HepG2 (cell line): Measurements from ENCODE around the gene SMCHD1. TPM values are rescaled to one million over a fixed set of nuclear protein-coding genes. Genes with fewer than 3 reads are reported as not detected.

Source experiments
- ATAC-seq: fragments of 200-7000 bp; cut with Tn5 transposase; 3 replicates; pipeline ENCODE4 v1.9.1; 2020; ENCODE audit warnings: mild to moderate bottlenecking, moderate library complexity
- BruUV-seq: library from RNA; stranded (reverse); fragments of 400-500 nt; replicated peaks from 2 replicates; lab custom pipeline; 2021; lab: Mats Ljungman, UMichigan
- CTCF ChIA-PET: fragments of 300-600 bp; formaldehyde crosslinking; extraction: SDS; loops from one replicate; lab custom pipeline; 2021; ENCODE audit warnings: low total read pairs, inconsistent platforms, low intra/inter-chr PET ratio; lab: Yijun Ruan, JAX
- POLR2A ChIA-PET: fragments of 350-600 bp; sonication (Branson Sonifier 250); formaldehyde crosslinking; loops from one replicate; lab custom pipeline; 2020; ENCODE audit warnings: antibody characterized with exemption, inconsistent platforms; lab: Yijun Ruan, JAX
- DNase-seq: peaks from one replicate; pipeline ENCODE4 v3.0.0-alpha.2; 2015; ENCODE audit warnings: low spot score
- FAIRE-seq: peaks from 3 replicates; lab custom pipeline; 2011; peaks lifted over from hg19 to GRCh38; lab: Jason Lieb, UNC
- H2AFZ ChIP-seq: one replicate; pipeline ENCODE4 v1.6.1; 2011; ENCODE audit warnings: low read length, inconsistent platforms
- H3K27ac ChIP-seq: fragments of 300-600 bp; 3 replicates; pipeline ENCODE4 v1.8.0; 2011; ENCODE audit warnings: mixed run types, mild to moderate bottlenecking, mixed read lengths, low read length, inconsistent platforms; ENCODE audit not compliant: insufficient read depth; ENCODE audit errors: extremely low read length
- H3K27me3 ChIP-seq, 2 experiments: fragments of 200-600 bp in 1 of 2; 2 replicates in 1 of 2; 3 replicates in 1 of 2; pipeline versions ENCODE4 v1.6.0 to v1.8.0; 2011; ENCODE audit warnings: low read length in 2 of 2, mild to moderate bottlenecking in 2 of 2, moderate library complexity in 2 of 2, inconsistent platforms in 1 of 2; ENCODE audit not compliant: insufficient read depth in 2 of 2, control insufficient read depth in 1 of 2
- H3K36me3 ChIP-seq, 2 experiments: fragments of 200-600 bp in 1 of 2; replicated peaks in 1 of 2; 2 replicates in 1 of 2; 3 replicates in 1 of 2; pipeline versions ENCODE4 v1.5.1 to v1.8.0; 2011; ENCODE audit warnings: low read length in 2 of 2, inconsistent platforms in 1 of 2; ENCODE audit not compliant: insufficient read depth in 2 of 2, control insufficient read depth in 1 of 2
- H3K4me1 ChIP-seq: 2 replicates; pipeline ENCODE4 v1.5.1; 2012; ENCODE audit warnings: low read length, inconsistent platforms; ENCODE audit not compliant: insufficient read depth
- H3K4me2 ChIP-seq: 2 replicates; pipeline ENCODE4 v1.6.0; 2011; ENCODE audit warnings: low read depth, low read length, inconsistent platforms
- H3K4me3 ChIP-seq, 3 experiments: fragments of 200-600 bp in 1 of 3; sonication (generic), shearing (Covaris generic) in 1 of 3; replicated peaks in 1 of 3; 2 replicates each; pipeline ENCODE4 v1.5.1; 2011 to 2016; ENCODE audit warnings: low read length in 3 of 3, inconsistent platforms in 2 of 3, low read depth in 2 of 3, mild to moderate bottlenecking in 2 of 3, control low read depth in 1 of 3, mixed read lengths in 1 of 3; ENCODE audit not compliant: insufficient read depth in 1 of 3
- H3K79me2 ChIP-seq: one replicate; pipeline ENCODE4 v1.6.1; 2011; ENCODE audit warnings: low read length, inconsistent platforms; ENCODE audit not compliant: insufficient read depth
- H3K9ac ChIP-seq: 2 replicates; pipeline ENCODE4 v1.6.0; 2011; ENCODE audit warnings: mild to moderate bottlenecking, low read depth, low read length, inconsistent platforms; ENCODE audit not compliant: insufficient read depth
- H3K9me3 ChIP-seq: 2 replicates; pipeline ENCODE4 v1.5.1; 2012; ENCODE audit warnings: mild to moderate bottlenecking, low read length
- H4K20me1 ChIP-seq: 2 replicates; pipeline ENCODE4 v1.6.0; 2011; ENCODE audit warnings: inconsistent platforms, mild to moderate bottlenecking, low read length, moderate library complexity; ENCODE audit not compliant: insufficient read depth
- ELF3 ChIP-seq: IDR thresholded peaks from 2 replicates; pipeline ENCODE4 v1.6.1; 2016; ENCODE audit warnings: missing genetic modification reagents, missing compliant biosample characterization
- HNF4G ChIP-seq, 2 experiments: sonication (generic) in 1 of 2; formaldehyde crosslinking in 1 of 2; IDR thresholded peaks; 2 replicates each; pipeline versions ENCODE4 v1.4.0 to v1.6.1; 2011 to 2020; ENCODE audit warnings: borderline replicate concordance in 2 of 2, low read depth in 2 of 2, mild to moderate bottlenecking in 2 of 2, low read length in 1 of 2, missing genetic modification reagents in 1 of 2, moderate library complexity in 1 of 2
- NR2F1 ChIP-seq, 2 experiments: fragments of 450-650 bp in 1 of 2; formaldehyde crosslinking in 1 of 2; IDR thresholded peaks; 2 replicates each; pipeline versions ENCODE4 v1.5.0 to v1.6.1; 2016 to 2020; ENCODE audit warnings: mild to moderate bottlenecking in 1 of 2, missing compliant biosample characterization in 1 of 2, missing genetic modification reagents in 1 of 2, moderate library complexity in 1 of 2
- PCBP1 ChIP-seq: fragments of 200-400 bp; formaldehyde crosslinking; IDR thresholded peaks from 2 replicates; pipeline ENCODE4 v1.6.1; 2017; ENCODE audit warnings: mild to moderate bottlenecking, low read depth, low read length, borderline replicate concordance
- POLR2AphosphoS2 ChIP-seq: IDR thresholded peaks from 2 replicates; pipeline ENCODE4 v1.6.1; 2011; ENCODE audit warnings: low read depth, low read length, improper control_type of control experiment
- SAP130 ChIP-seq: IDR thresholded peaks from 2 replicates; pipeline ENCODE4 v1.6.1; 2016; ENCODE audit warnings: low read depth
- ZFYVE20 ChIP-seq: sonication (generic); formaldehyde crosslinking; IDR thresholded peaks from 2 replicates; pipeline ENCODE4 v1.8.0; 2023; ENCODE audit warnings: low read depth, mild to moderate bottlenecking, moderate library complexity, missing genetic modification reagents, borderline replicate concordance
- ZNF138 ChIP-seq: sonication (generic); formaldehyde crosslinking; IDR thresholded peaks from 2 replicates; pipeline ENCODE4 v1.5.0; 2020; ENCODE audit warnings: mild to moderate bottlenecking, low read depth, missing genetic modification reagents
- ZNF605 ChIP-seq: sonication (generic); formaldehyde crosslinking; IDR thresholded peaks from 2 replicates; pipeline ENCODE4 v1.8.0; 2022; ENCODE audit warnings: mild to moderate bottlenecking, missing genetic modification reagents
- ZNF614 ChIP-seq: IDR thresholded peaks from 2 replicates; pipeline ENCODE4 v1.6.1; 2018; ENCODE audit warnings: missing biosample characterization, missing genetic modification reagents, inconsistent platforms, borderline replicate concordance
- ZNF747 ChIP-seq: sonication (generic); formaldehyde crosslinking; IDR thresholded peaks from 2 replicates; pipeline ENCODE4 v1.8.1; 2023; ENCODE audit warnings: missing genetic modification reagents, mild to moderate bottlenecking, borderline replicate concordance
- ZNF772 ChIP-seq: sonication (generic); formaldehyde crosslinking; IDR thresholded peaks from 2 replicates; pipeline ENCODE4 v1.5.0; 2020; ENCODE audit warnings: mild to moderate bottlenecking, missing genetic modification reagents
- WGBS: methylation state at CpG from one replicate; pipeline ENCODE4 v1.1.6; 2017; ENCODE audit warnings: low lambda C conversion rate; 5-methylcytosine and 5-hydroxymethylcytosine counted together
- in situ Hi-C: cut with HindIII; loops from 2 replicates; pipeline ENCODE4 v1.10.0; 2017; ENCODE audit warnings: low pct_unique_long_range_greater_than_20kb; ENCODE audit not compliant: extremely low pct_ligation_motif_present
- intact Hi-C: fragments of 100-400 bp; cut with micrococcal nuclease; formaldehyde crosslinking; loops from one replicate; pipeline ENCODE4 v1.10.0; 2022; ENCODE audit not compliant: unreplicated experiment
- polyA plus RNA-seq, 8 experiments: library from polyadenylated mRNA; depleted of rRNA in 3 of 8; stranded (reverse) in 7 of 8; unstranded in 1 of 8; fragments of >200 nt; fragmentation: Illumina TruSeq in 4 of 8; extraction: Trizol in 4 of 8; gene quantifications; 2 replicates each; pipeline versions ENCODE4 v1.2.1 to v1.2.3, GENCODE V29; 2011 to 2016; ENCODE audit warnings: low read depth in 4 of 8, missing spikeins in 1 of 8, mixed read lengths in 1 of 8; ENCODE audit not compliant: insufficient read depth in 1 of 8
- total RNA-seq, 5 experiments: library from RNA; depleted of rRNA; stranded (reverse); fragments of >200 nt; fragmentation: Illumina TruSeq; extraction: Trizol; gene quantifications; 2 replicates each; pipeline ENCODE4 v1.2.3, GENCODE V29; 2016; ENCODE audit warnings: low read depth in 1 of 5
- TF ChIP-seq, protein P1 (sequence below), 2 experiments: sonication (generic) in 1 of 2; formaldehyde crosslinking in 1 of 2; IDR thresholded peaks; 2 replicates each; pipeline versions ENCODE4 v1.4.0 to v1.6.1; 2018 to 2020; ENCODE audit warnings: missing genetic modification reagents in 2 of 2, borderline replicate concordance in 1 of 2, low read depth in 1 of 2, mild to moderate bottlenecking in 1 of 2, missing biosample characterization in 1 of 2
- TF ChIP-seq, protein P2 (sequence below): sonication (generic); formaldehyde crosslinking; IDR thresholded peaks from 2 replicates; pipeline ENCODE4 v1.8.1; 2023; ENCODE audit warnings: mild to moderate bottlenecking, missing genetic modification reagents
- TF ChIP-seq, protein P3 (sequence below): sonication (generic); formaldehyde crosslinking; IDR thresholded peaks from 2 replicates; pipeline ENCODE4 v1.5.1; 2020; ENCODE audit warnings: mild to moderate bottlenecking, missing genetic modification reagents, moderate library complexity

Gene SMCHD1
- total and polyA plus RNA-seq, 2 of the 13 experiments (the other 11 are each of a cell fraction or from before 2014, with no cell fraction given) = 21.4 to 93.6 TPM

DNA sequence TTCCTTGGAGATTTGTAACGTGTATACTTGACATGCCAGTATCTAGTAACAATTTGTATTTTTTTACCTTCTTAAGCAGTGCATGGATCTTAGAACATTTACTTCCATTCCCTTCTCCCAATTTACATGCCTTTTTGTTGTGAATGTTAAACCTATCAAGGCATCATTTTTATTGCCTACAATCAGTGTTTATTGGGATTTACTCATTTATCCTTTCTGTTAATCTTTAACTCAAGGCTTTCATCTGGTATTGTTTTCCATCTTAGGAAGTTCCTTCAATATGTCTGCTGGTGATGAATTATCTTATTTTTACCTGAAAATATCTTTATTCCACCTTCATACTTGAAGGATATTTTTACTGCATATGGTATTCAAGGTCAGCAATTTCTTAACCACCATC, 102.8 kb downstream of the SMCHD1 start:
- in situ Hi-C loops = no loop called here
- peaks cover 7 to 46% of the 10 kb centered on the region in 2 experiments for H3K36me3 ChIP-seq
- no TSS peak for BruUV-seq
- ATAC-seq = no peak
- DNase-seq = no peak
- H3K4me1 ChIP-seq = no peaks in the 10 kb centered on the region
- intact Hi-C loops = no loop called here
- no peak overlapping the region for H3K4me3 ChIP-seq
- TF ChIP-seq, protein P1, sequence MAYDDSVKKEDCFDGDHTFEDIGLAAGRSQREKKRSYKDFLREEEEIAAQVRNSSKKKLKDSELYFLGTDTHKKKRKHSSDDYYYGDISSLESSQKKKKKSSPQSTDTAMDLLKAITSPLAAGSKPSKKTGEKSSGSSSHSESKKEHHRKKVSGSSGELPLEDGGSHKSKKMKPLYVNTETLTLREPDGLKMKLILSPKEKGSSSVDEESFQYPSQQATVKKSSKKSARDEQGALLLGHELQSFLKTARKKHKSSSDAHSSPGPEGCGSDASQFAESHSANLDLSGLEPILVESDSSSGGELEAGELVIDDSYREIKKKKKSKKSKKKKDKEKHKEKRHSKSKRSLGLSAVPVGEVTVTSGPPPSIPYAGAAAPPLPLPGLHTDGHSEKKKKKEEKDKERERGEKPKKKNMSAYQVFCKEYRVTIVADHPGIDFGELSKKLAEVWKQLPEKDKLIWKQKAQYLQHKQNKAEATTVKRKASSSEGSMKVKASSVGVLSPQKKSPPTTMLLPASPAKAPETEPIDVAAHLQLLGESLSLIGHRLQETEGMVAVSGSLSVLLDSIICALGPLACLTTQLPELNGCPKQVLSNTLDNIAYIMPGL (CRISPR knock-in tag; IDR thresholded peaks at IDR 0.05; ENCODE audit: borderline replicate concordance in 1 of 2, low read depth in 1 of 2) = no peak
- no peak for TF ChIP-seq NR2F1 (CRISPR knock-in tag; IDR thresholded peaks at IDR 0.05)
- TF ChIP-seq, protein P2, sequence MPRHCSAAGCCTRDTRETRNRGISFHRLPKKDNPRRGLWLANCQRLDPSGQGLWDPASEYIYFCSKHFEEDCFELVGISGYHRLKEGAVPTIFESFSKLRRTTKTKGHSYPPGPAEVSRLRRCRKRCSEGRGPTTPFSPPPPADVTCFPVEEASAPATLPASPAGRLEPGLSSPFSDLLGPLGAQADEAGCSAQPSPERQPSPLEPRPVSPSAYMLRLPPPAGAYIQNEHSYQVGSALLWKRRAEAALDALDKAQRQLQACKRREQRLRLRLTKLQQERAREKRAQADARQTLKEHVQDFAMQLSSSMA (CRISPR knock-in tag) = no peak
- no peak for TF ChIP-seq ZNF772 (CRISPR knock-in tag)
- TF ChIP-seq PCBP1 = no peak
- no peak for TF ChIP-seq SAP130 (CRISPR knock-in tag)
- no peak for TF ChIP-seq ZNF138
- TF ChIP-seq, protein P3, sequence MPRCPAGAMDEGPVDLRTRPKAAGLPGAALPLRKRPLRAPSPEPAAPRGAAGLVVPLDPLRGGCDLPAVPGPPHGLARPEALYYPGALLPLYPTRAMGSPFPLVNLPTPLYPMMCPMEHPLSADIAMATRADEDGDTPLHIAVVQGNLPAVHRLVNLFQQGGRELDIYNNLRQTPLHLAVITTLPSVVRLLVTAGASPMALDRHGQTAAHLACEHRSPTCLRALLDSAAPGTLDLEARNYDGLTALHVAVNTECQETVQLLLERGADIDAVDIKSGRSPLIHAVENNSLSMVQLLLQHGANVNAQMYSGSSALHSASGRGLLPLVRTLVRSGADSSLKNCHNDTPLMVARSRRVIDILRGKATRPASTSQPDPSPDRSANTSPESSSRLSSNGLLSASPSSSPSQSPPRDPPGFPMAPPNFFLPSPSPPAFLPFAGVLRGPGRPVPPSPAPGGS (CRISPR knock-in tag) = no peak
- no peak for TF ChIP-seq ELF3 (CRISPR knock-in tag)
- no peak for TF ChIP-seq HNF4G (IDR thresholded peaks at IDR 0.05; ENCODE audit: borderline replicate concordance, low read depth, low read length)
- no peak for TF ChIP-seq HNF4G (CRISPR knock-in tag; IDR thresholded peaks at IDR 0.05; ENCODE audit: borderline replicate concordance, low read depth)
- no peak for TF ChIP-seq ZFYVE20 (CRISPR knock-in tag)
- no peak for TF ChIP-seq ZNF605 (CRISPR knock-in tag)
- TF ChIP-seq ZNF747 = no peak
- no peak for TF ChIP-seq POLR2AphosphoS2
- TF ChIP-seq ZNF614 (CRISPR knock-in tag) = no peak
- H3K27ac ChIP-seq = no peak overlapping the region
- CTCF ChIA-PET = no interaction called here
- no peaks in the 10 kb centered on the region for H3K9me3 ChIP-seq
- no peaks in the 10 kb centered on the region for H4K20me1 ChIP-seq
- no peak overlapping the region for H2AFZ ChIP-seq
- no peak overlapping the region for H3K4me2 ChIP-seq
- POLR2A ChIA-PET = no interaction called here
- no peaks in the 10 kb centered on the region for H3K79me2 ChIP-seq
- H3K9ac ChIP-seq = no peak overlapping the region
- 95% methylated on average over 1 of the region's 1 CpG for WGBS
- no peak for FAIRE-seq
- H3K27me3 ChIP-seq = no peaks in the 10 kb centered on the region
